Right lung (tissue), 5 donors: ENCODE results near the gene STAM2. TPM values are rescaled to one million over a fixed set of nuclear protein-coding genes. Genes with fewer than 3 reads are reported as not detected.

Source experiments
- DNase-seq, 2 donors: peaks; one replicate each; pipeline ENCODE4 v3.0.0-alpha.2; 2013
- polyA plus RNA-seq, 5 donors: library from polyadenylated mRNA; unstranded; fragments of 120-200 nt; gene quantifications; one replicate each; pipeline versions ENCODE4 v1.2.1 to v1.2.3, GENCODE V29; 2013; ENCODE audit warnings: inconsistent platforms in 1 of 5, low replicate concordance in 1 of 5; ENCODE audit not compliant: insufficient read length in 5 of 5, insufficient read depth in 1 of 5

STAM2 gene
- polyA plus RNA-seq, 5 donors: 31.8 to 48.9 (median 47.2) TPM

- DNase-seq: no peak
These were observed 100.0 kb downstream of the STAM2 start for GRCh38 chr2:152075461-152076050.

- DNase-seq: no peak
These were observed 103.6 kb downstream of the STAM2 start for GRCh38 chr2:152072011-152072410.

GRCh38 chr2:152071518-152071917, 104.0 kb downstream of the STAM2 start:
- no peak for DNase-seq

- DNase-seq: no peak
These were observed 104.5 kb downstream of the STAM2 start for GRCh38 chr2:152071092-152071491.

- no peak for DNase-seq
These were observed 107.3 kb downstream of the STAM2 start for GRCh38 chr2:152068226-152068625.

- DNase-seq: no peak
These were observed 107.7 kb downstream of the STAM2 start for GRCh38 chr2:152067823-152068222.

Other genes with a start within 250 kb of the STAM2 start
- gene CACNB4, start 76.7 kb downstream of the STAM2 start, polyA plus RNA-seq: 10 to 100 TPM in 1 of 5 donors, 1 to 10 TPM in 4; 4.2 to 12.8 (median 9.3) TPM
- gene FMNL2, start 159.4 kb upstream of the STAM2 start, polyA plus RNA-seq: 10 to 100 TPM; 51.4 to 89.6 (median 77.5) TPM